Measurements from ENCODE around the gene MFSD6. TPM values are rescaled to one million over a fixed set of nuclear protein-coding genes. Genes with fewer than 3 reads are reported as not detected.

The MFSD6 gene
- total RNA-seq, 5 donors from 2014 or later (not counting 1 experiment from before 2014, with no cell fraction given) = 42.3 to 47.4 (median 44.4) TPM

DNA sequence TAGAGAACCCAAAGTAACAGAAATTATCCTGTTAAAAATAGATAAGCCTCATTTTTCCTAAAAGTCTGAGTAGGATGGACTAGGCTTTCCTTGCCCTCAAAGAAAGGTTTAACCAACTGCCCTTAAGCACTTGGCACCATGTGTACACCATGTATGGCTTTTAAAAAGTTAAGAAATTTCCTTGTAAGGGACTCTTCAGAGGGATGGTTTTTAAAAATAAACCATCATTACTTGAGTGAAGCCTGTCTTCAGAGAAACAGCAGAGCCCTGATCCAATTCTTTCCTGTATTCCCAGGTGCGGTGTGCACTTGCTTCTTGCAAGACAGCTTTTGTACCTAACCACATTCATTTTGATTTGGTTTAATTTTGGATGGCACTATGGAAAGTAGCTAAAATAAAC is 127.4 kb downstream of the MFSD6 start:
- Histone ChIP-seq H3K4me3 (ENCODE audit: control insufficient read depth in 1 of 2, extremely low read depth in 1 of 2, low read length in 1 of 2) (peak overlapping the region in 1 of 2 donors; percentile 88), H3K27me3 (replicated peaks in 1 of 2; ENCODE audit: control insufficient read depth in 2 of 2, extremely low read depth in 1 of 2, insufficient read depth in 2 of 2, low read length in 1 of 2) (no peaks in the 10 kb centered on the region), H3K9me3 (peaks cover 3% of the 10 kb centered on the region), H3K36me3 (ENCODE audit: control insufficient read depth in 2 of 2, extremely low read depth in 1 of 2, insufficient read depth in 1 of 2, low read length in 1 of 2) (no peaks in the 10 kb centered on the region), H3K4me1 (ENCODE audit: control insufficient read depth in 1 of 2, extremely low read depth in 1 of 2, insufficient read depth in 2 of 2, low read length in 2 of 2) (peaks cover 27 to 37% of the 10 kb centered on the region in 2 experiments), H3K27ac (ENCODE audit: low read length) (peak overlapping the region; percentile 99)
- no CpG with 5 or more reads among the region's 1 CpG for WGBS (ENCODE audit: insufficient coverage)
- H3K4me3 Mint-ChIP-seq = peak overlapping the region; percentile 55 to 90 (median 62)
- H3K27me3 Mint-ChIP-seq = no peaks in the 10 kb centered on the region
- POLR2A ChIA-PET = interaction anchor here in 1 of 2 donors (0.5 to 0.6 kb wide), 2 partner anchors 111 to 124 kb away, joined by 3 to 11 read pairs; no protein-coding TSS in a partner anchor
- CTCF ChIA-PET = no interaction called here
- DNase-seq (no peak), ATAC-seq (replicated peaks in 1 of 4) (no peak)
- H3K4me1 Mint-ChIP-seq = peaks cover 46 to 49% (median 48%) of the 10 kb centered on the region in 3 donors
- H3K36me3 Mint-ChIP-seq = peaks cover 19% of the 10 kb centered on the region
- peaks cover 16 to 34% (median 21%) of the 10 kb centered on the region in 3 donors for H3K9me3 Mint-ChIP-seq
- H3K27ac Mint-ChIP-seq = peak overlapping the region; percentile 75 to 95

DNA sequence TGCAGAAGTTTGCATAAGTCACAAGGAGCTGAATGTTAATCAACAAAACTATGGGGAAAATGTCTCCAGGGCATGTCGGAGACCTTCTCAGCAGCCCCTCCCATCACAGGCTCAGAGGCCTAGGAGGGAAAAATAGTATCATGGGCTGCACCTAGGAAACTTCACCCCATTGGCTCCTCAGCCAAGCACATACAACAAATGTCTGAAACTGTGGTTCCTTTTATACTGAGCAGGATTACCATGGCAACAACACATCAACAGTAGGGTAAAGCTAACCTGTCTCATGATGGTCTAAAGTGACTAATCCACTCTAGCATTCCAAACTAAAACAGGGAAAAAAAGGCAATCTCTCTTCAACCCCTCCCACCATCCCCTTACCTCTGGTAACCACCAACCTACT is 129.6 kb downstream of the MFSD6 start:
- Mint-ChIP-seq H3K27ac (no peak overlapping the region), H3K36me3 (peaks cover 37% of the 10 kb centered on the region), H3K4me1 (peaks cover 26 to 29% (median 28%) of the 10 kb centered on the region in 3 donors), H3K4me3 (no peak overlapping the region), H3K9me3 (peaks cover 26 to 55% (median 36%) of the 10 kb centered on the region in 3 donors), H3K27me3 (no peaks in the 10 kb centered on the region)
- H3K4me3 ChIP-seq (ENCODE audit: control insufficient read depth in 1 of 2, extremely low read depth in 1 of 2, low read length in 1 of 2) = no peak overlapping the region
- H3K27me3 ChIP-seq (replicated peaks in 1 of 2; ENCODE audit: control insufficient read depth in 2 of 2, extremely low read depth in 1 of 2, insufficient read depth in 2 of 2, low read length in 1 of 2) = no peaks in the 10 kb centered on the region
- peaks cover 3% of the 10 kb centered on the region for H3K9me3 ChIP-seq
- no peak for ATAC-seq (replicated peaks in 1 of 4)
- DNase-seq = peak in 3 of 35 experiments; percentile 4 to 62 (median 9)
- no peaks in the 10 kb centered on the region for H3K36me3 ChIP-seq (ENCODE audit: control insufficient read depth in 2 of 2, extremely low read depth in 1 of 2, insufficient read depth in 1 of 2, low read length in 1 of 2)
- ChIA-PET CTCF (no interaction called here), POLR2A (no interaction called here)
- H3K27ac ChIP-seq (ENCODE audit: low read length) = no peak overlapping the region
- H3K4me1 ChIP-seq (ENCODE audit: control insufficient read depth in 1 of 2, extremely low read depth in 1 of 2, insufficient read depth in 2 of 2, low read length in 2 of 2) = peaks cover 18 to 19% of the 10 kb centered on the region in 2 experiments
- WGBS (ENCODE audit: insufficient coverage) = no CpG with 5 or more reads among the region's 1 CpG

- H3K36me3 Mint-ChIP-seq = peaks cover 40% of the 10 kb centered on the region
Observed at GRCh38 chr2:190538201-190538600, 130.0 kb downstream of the MFSD6 start.

GRCh38 chr2:190540048-190540447 is 131.9 kb downstream of the MFSD6 start:
- H3K9me3 ChIP-seq = peaks cover 3% of the 10 kb centered on the region
- peaks cover 40% of the 10 kb centered on the region for H3K36me3 Mint-ChIP-seq
- H3K4me3 ChIP-seq (ENCODE audit: control insufficient read depth in 1 of 2, extremely low read depth in 1 of 2, low read length in 1 of 2) = no peak overlapping the region
- DNase-seq = no peak
- CTCF ChIA-PET = no interaction called here
- H3K4me1 Mint-ChIP-seq = peaks cover 12 to 15% (median 14%) of the 10 kb centered on the region in 3 donors
- no peak overlapping the region for H3K27ac Mint-ChIP-seq
- H3K27me3 ChIP-seq (replicated peaks in 1 of 2; ENCODE audit: control insufficient read depth in 2 of 2, extremely low read depth in 1 of 2, insufficient read depth in 2 of 2, low read length in 1 of 2) = no peaks in the 10 kb centered on the region
- H3K4me1 ChIP-seq (ENCODE audit: control insufficient read depth in 1 of 2, extremely low read depth in 1 of 2, insufficient read depth in 2 of 2, low read length in 2 of 2) = peaks cover 7 to 8% of the 10 kb centered on the region in 2 experiments
- no peaks in the 10 kb centered on the region for H3K36me3 ChIP-seq (ENCODE audit: control insufficient read depth in 2 of 2, extremely low read depth in 1 of 2, insufficient read depth in 1 of 2, low read length in 1 of 2)
- H3K27me3 Mint-ChIP-seq = no peaks in the 10 kb centered on the region
- H3K27ac ChIP-seq (ENCODE audit: low read length) = no peak overlapping the region
- no peak for ATAC-seq (replicated peaks in 1 of 4)
- 100% methylated on average over 1 of the region's 6 CpGs for WGBS (ENCODE audit: insufficient coverage)
- no peak overlapping the region for H3K4me3 Mint-ChIP-seq
- H3K9me3 Mint-ChIP-seq = peaks cover 26 to 58% (median 36%) of the 10 kb centered on the region in 3 donors
- POLR2A ChIA-PET = no interaction called here

More at GRCh38 chr2:190538201-190538600, 130.0 kb downstream of the MFSD6 start:
- Mint-ChIP-seq H3K9me3 (peaks cover 26 to 58% (median 36%) of the 10 kb centered on the region in 3 donors), H3K4me1 (peaks cover 21 to 25% (median 24%) of the 10 kb centered on the region in 3 donors), H3K27me3 (no peaks in the 10 kb centered on the region), H3K27ac (no peak overlapping the region), H3K4me3 (no peak overlapping the region)
- POLR2A ChIA-PET = no interaction called here
- Histone ChIP-seq H3K27ac (ENCODE audit: low read length) (no peak overlapping the region), H3K9me3 (peaks cover 3% of the 10 kb centered on the region), H3K36me3 (ENCODE audit: control insufficient read depth in 2 of 2, extremely low read depth in 1 of 2, insufficient read depth in 1 of 2, low read length in 1 of 2) (no peaks in the 10 kb centered on the region), H3K4me3 (ENCODE audit: control insufficient read depth in 1 of 2, extremely low read depth in 1 of 2, low read length in 1 of 2) (no peak overlapping the region), H3K27me3 (replicated peaks in 1 of 2; ENCODE audit: control insufficient read depth in 2 of 2, extremely low read depth in 1 of 2, insufficient read depth in 2 of 2, low read length in 1 of 2) (no peaks in the 10 kb centered on the region), H3K4me1 (ENCODE audit: control insufficient read depth in 1 of 2, extremely low read depth in 1 of 2, insufficient read depth in 2 of 2, low read length in 2 of 2) (peaks cover 14 to 17% of the 10 kb centered on the region in 2 experiments)
- CTCF ChIA-PET = interaction anchor here in 1 of 2 donors (1.1 kb wide), 1 partner anchor 14 kb away, joined by 3 read pairs; no protein-coding TSS in a partner anchor
- DNase-seq = no peak
- ATAC-seq (replicated peaks in 1 of 4) = no peak

DNA sequence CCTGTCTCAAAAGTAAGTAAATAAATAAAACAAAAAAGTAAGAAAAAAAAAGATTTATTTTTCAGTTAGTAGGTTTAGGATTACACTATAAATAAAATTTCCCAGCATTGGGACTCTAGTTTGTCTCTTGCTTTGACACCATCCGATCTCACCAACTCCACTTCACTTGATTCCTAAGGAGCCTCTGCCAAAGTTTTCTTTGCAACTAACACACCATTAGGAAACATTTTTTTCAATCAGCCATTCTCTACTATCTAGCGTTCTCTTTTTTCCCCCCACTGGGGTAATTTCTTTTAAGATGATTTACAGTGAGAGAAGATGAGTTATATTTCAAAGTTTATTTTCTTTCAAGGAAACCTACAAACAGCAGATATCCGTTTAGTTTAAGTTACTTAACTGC is 136.9 kb downstream of the MFSD6 start:
- H3K4me3 ChIP-seq (ENCODE audit: control insufficient read depth in 1 of 2, extremely low read depth in 1 of 2, low read length in 1 of 2) = no peak overlapping the region
- Mint-ChIP-seq H3K36me3 (peaks cover 23% of the 10 kb centered on the region), H3K27ac (no peak overlapping the region), H3K27me3 (no peaks in the 10 kb centered on the region), H3K4me3 (no peak overlapping the region), H3K9me3 (peaks cover 14 to 28% (median 19%) of the 10 kb centered on the region in 3 donors), H3K4me1 (no peaks in the 10 kb centered on the region)
- ATAC-seq (replicated peaks in 1 of 4) = no peak
- ChIA-PET CTCF (interaction anchor here (0.6 to 1.1 kb wide), 2 partner anchors 42 to 112 kb away, joined by 3 to 5 read pairs; no protein-coding TSS in a partner anchor), POLR2A (interaction anchor here in 1 of 2 donors (0.6 kb wide), 1 partner anchor 111 kb away, joined by 6 read pairs; no protein-coding TSS in a partner anchor)
- no peak overlapping the region for H3K27ac ChIP-seq (ENCODE audit: low read length)
- no CpG with 5 or more reads among the region's 3 CpGs for WGBS (ENCODE audit: insufficient coverage)
- H3K4me1 ChIP-seq (ENCODE audit: control insufficient read depth in 1 of 2, extremely low read depth in 1 of 2, insufficient read depth in 2 of 2, low read length in 2 of 2) = no peaks in the 10 kb centered on the region
- H3K9me3 ChIP-seq = peaks cover under 1% of the 10 kb centered on the region
- DNase-seq = no peak
- no peaks in the 10 kb centered on the region for H3K36me3 ChIP-seq (ENCODE audit: control insufficient read depth in 2 of 2, extremely low read depth in 1 of 2, insufficient read depth in 1 of 2, low read length in 1 of 2)
- H3K27me3 ChIP-seq (replicated peaks in 1 of 2; ENCODE audit: control insufficient read depth in 2 of 2, extremely low read depth in 1 of 2, insufficient read depth in 2 of 2, low read length in 1 of 2) = no peaks in the 10 kb centered on the region

DNA sequence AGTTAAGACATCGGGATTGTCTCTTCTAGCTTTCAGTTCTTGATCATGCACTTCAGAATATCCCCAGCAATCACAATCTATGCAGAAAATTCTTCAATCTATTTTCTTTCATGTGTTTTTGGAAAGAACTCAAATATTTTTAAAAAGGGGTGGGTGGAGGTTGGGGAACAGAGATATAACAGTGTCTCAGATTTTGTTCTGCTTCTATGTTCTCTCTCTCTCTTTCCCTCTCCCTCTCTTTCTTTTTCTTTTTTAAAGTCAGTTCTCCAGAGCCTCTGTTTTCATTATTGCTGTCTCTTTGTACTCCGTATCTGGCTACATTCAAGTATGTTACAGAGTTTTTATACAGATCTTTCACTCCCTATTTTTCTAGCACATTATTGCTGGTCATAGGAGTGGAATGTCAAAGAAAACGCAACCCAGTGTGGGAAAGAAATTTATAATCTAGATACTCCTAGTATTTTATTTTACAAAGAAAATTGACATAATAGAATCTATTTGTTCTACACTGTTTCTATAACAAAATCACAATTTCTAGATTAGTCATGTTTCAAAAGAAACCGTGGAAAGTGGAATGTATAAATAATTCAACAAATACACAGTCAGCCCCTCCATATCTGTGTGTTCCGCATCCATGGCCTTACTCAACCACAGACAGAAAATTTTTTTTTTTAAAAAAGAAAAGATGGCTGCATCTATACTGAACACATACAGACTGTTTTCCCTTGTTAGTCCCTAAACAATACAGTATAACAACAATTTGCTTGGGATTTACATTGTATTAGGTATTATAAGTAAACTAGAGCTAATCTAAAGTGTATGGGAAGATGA is 137.6 kb downstream of the MFSD6 start:
- peaks cover 9 to 21% (median 13%) of the 10 kb centered on the region in 3 donors for H3K9me3 Mint-ChIP-seq
- Histone ChIP-seq H3K4me3 (ENCODE audit: control insufficient read depth in 1 of 2, extremely low read depth in 1 of 2, low read length in 1 of 2) (no peak overlapping the region), H3K27me3 (replicated peaks in 1 of 2; ENCODE audit: control insufficient read depth in 2 of 2, extremely low read depth in 1 of 2, insufficient read depth in 2 of 2, low read length in 1 of 2) (no peaks in the 10 kb centered on the region), H3K36me3 (ENCODE audit: control insufficient read depth in 2 of 2, extremely low read depth in 1 of 2, insufficient read depth in 1 of 2, low read length in 1 of 2) (no peaks in the 10 kb centered on the region), H3K27ac (ENCODE audit: low read length) (no peak overlapping the region), H3K4me1 (ENCODE audit: control insufficient read depth in 1 of 2, extremely low read depth in 1 of 2, insufficient read depth in 2 of 2, low read length in 2 of 2) (no peaks in the 10 kb centered on the region), H3K9me3 (no peaks in the 10 kb centered on the region)
- no CpG with 5 or more reads among the region's 5 CpGs for WGBS (ENCODE audit: insufficient coverage)
- ATAC-seq (replicated peaks in 1 of 4) = no peak
- H3K36me3 Mint-ChIP-seq = peaks cover 19% of the 10 kb centered on the region
- peaks cover 0 to 6% (median 0%) of the 10 kb centered on the region in 3 donors for H3K4me1 Mint-ChIP-seq
- CTCF ChIA-PET = interaction anchor here in 1 of 2 donors (0.6 kb wide), 1 partner anchor 42 kb away, joined by 3 read pairs; no protein-coding TSS in a partner anchor
- POLR2A ChIA-PET = no interaction called here
- H3K27ac Mint-ChIP-seq = no peak overlapping the region
- DNase-seq = no peak
- no peaks in the 10 kb centered on the region for H3K27me3 Mint-ChIP-seq
- no peak overlapping the region for H3K4me3 Mint-ChIP-seq
